ENCODE measurements around the gene HES5.

Gene HES5

GRCh38 chr1:2559509-2560298, 29.6 kb upstream of the HES5 start:
- in situ Hi-C loops (cut with MboI; ENCODE audit: low pct_unique_long_range_greater_than_20kb, low sequenced_read_pairs, unreplicated experiment), result no loop called here
- no peak for TF ChIP-seq CTCF (IDR thresholded peaks at IDR 0.05; ENCODE audit: extremely low read depth, insufficient read depth, missing control alignments)
- no peak for DNase-seq (ENCODE audit: low spot score)

- no peak for TF ChIP-seq CTCF (IDR thresholded peaks at IDR 0.05; ENCODE audit: extremely low read depth, insufficient read depth, missing control alignments)
- in situ Hi-C loops (cut with MboI; ENCODE audit: low pct_unique_long_range_greater_than_20kb, low sequenced_read_pairs, unreplicated experiment), result no loop called here
- no peak for DNase-seq (ENCODE audit: low spot score)
Observed at GRCh38 chr1:2558861-2559260, 28.8 kb upstream of the HES5 start.

- TF ChIP-seq CTCF (IDR thresholded peaks at IDR 0.05; ENCODE audit: extremely low read depth, insufficient read depth, missing control alignments), result no peak
- no peak for DNase-seq (ENCODE audit: low spot score)
- in situ Hi-C loops (cut with MboI; ENCODE audit: low pct_unique_long_range_greater_than_20kb, low sequenced_read_pairs, unreplicated experiment), result no loop called here
Observed at GRCh38 chr1:2558420-2558819, 28.4 kb upstream of the HES5 start.

GRCh38 chr1:2557482-2558400, 27.7 kb upstream of the HES5 start:
- TF ChIP-seq CTCF (IDR thresholded peaks at IDR 0.05; ENCODE audit: extremely low read depth, insufficient read depth, missing control alignments), result no peak
- in situ Hi-C loops (cut with MboI; ENCODE audit: low pct_unique_long_range_greater_than_20kb, low sequenced_read_pairs, unreplicated experiment), result no loop called here
- DNase-seq (ENCODE audit: low spot score), result no peak

GRCh38 chr1:2556678-2557481, 26.8 kb upstream of the HES5 start:
- no peak for TF ChIP-seq CTCF (IDR thresholded peaks at IDR 0.05; ENCODE audit: extremely low read depth, insufficient read depth, missing control alignments)
- peak; percentile 73 for DNase-seq (ENCODE audit: low spot score)
- in situ Hi-C loops (cut with MboI; ENCODE audit: low pct_unique_long_range_greater_than_20kb, low sequenced_read_pairs, unreplicated experiment), result no loop called here

GRCh38 chr1:2556277-2556677, 26.2 kb upstream of the HES5 start, which contains the start of gene TNFRSF14:
Gene TNFRSF14, plus strand, starts transcription at chr1:2556371. Its CDS starts 294 bp downstream, at chr1:2556665.
- DNase-seq (ENCODE audit: low spot score), result peak; percentile 89
- in situ Hi-C loops (cut with MboI; ENCODE audit: low pct_unique_long_range_greater_than_20kb, low sequenced_read_pairs, unreplicated experiment), result no loop called here
- peak; percentile 1 for TF ChIP-seq CTCF (IDR thresholded peaks at IDR 0.05; ENCODE audit: extremely low read depth, insufficient read depth, missing control alignments)

Measured in GM13977 (cell line).